Spleen (tissue), 11 donors: ENCODE data around the gene QRSL1. TPM values are rescaled to one million over a fixed set of nuclear protein-coding genes. Genes with fewer than 3 reads are reported as not detected.

Experiments used
- DNase-seq: peaks from one replicate; pipeline ENCODE4 v3.0.0-alpha.2; 2020
- H3K27ac ChIP-seq, 8 donors: fragments of 200-600 bp; sonication (generic) in 7 of 8; 1 replicate in 4 of 8; 2 replicates in 4 of 8; pipeline versions ENCODE4 v1.5.0 to v1.8.0; 2016 to 2021; ENCODE audit warnings: inconsistent platforms in 4 of 8, mild to moderate bottlenecking in 4 of 8, moderate library complexity in 1 of 8
- H3K27me3 ChIP-seq, 7 donors: fragments of 200-600 bp; sonication (generic) in 6 of 7; replicated peaks in 1 of 7; 1 replicate in 4 of 7; 2 replicates in 3 of 7; pipeline versions ENCODE4 v1.5.0 to v1.8.0; 2016 to 2021; ENCODE audit warnings: inconsistent platforms in 3 of 7, mild to moderate bottlenecking in 1 of 7
- H3K36me3 ChIP-seq, 6 donors: fragments of 200-600 bp; sonication (generic) in 5 of 6; 1 replicate in 4 of 6; 2 replicates in 2 of 6; pipeline versions ENCODE4 v1.5.0 to v1.8.0; 2016 to 2021; ENCODE audit warnings: inconsistent platforms in 2 of 6
- H3K4me1 ChIP-seq, 6 donors: fragments of 200-600 bp; sonication (generic) in 5 of 6; 1 replicate in 3 of 6; 2 replicates in 3 of 6; pipeline versions ENCODE4 v1.5.0 to v1.8.0; 2016 to 2021; ENCODE audit warnings: inconsistent platforms in 3 of 6
- H3K4me3 ChIP-seq, 8 donors: fragments of 200-600 bp; sonication (generic) in 7 of 8; 1 replicate in 4 of 8; 2 replicates in 4 of 8; pipeline versions ENCODE4 v1.5.0 to v1.8.0; 2016 to 2021; ENCODE audit warnings: inconsistent platforms in 4 of 8, mild to moderate bottlenecking in 4 of 8, moderate library complexity in 2 of 8
- H3K9me3 ChIP-seq, 8 donors: fragments of 200-600 bp; sonication (generic) in 7 of 8; 1 replicate in 4 of 8; 2 replicates in 4 of 8; pipeline versions ENCODE4 v1.5.0 to v1.8.0; 2016 to 2021; ENCODE audit warnings: inconsistent platforms in 4 of 8
- POLR2A ChIP-seq, 3 donors: fragments of 450-650 bp; IDR thresholded peaks; one replicate each; pipeline ENCODE4 v1.5.1; 2017; ENCODE audit warnings: antibody characterized with exemption in 3 of 3, mild to moderate bottlenecking in 1 of 3
- POLR2AphosphoS5 ChIP-seq, 3 donors: sonication (generic); formaldehyde crosslinking; IDR thresholded peaks; one replicate each; pipeline ENCODE4 v1.5.1; 2017; ENCODE audit warnings: antibody characterized with exemption in 3 of 3
- WGBS, 5 donors: extraction: QIAGEN DNeasy Blood & Tissue Kit in 3 of 5; methylation state at CpG; one replicate each; pipeline versions ENCODE4 v1.1.5 to v1.1.7; 2013 to 2018; 5-methylcytosine and 5-hydroxymethylcytosine counted together
- intact Hi-C: fragments of 100-400 bp; cut with DNase I; formaldehyde crosslinking; loops from one replicate; pipeline ENCODE4 v1.15.0; 2023; ENCODE audit warnings: low total_unique reads
- polyA plus RNA-seq, 3 donors: library from polyadenylated mRNA; stranded (reverse); fragments of 200-250 nt; gene quantifications; one replicate each; pipeline ENCODE4 v1.2.1, GENCODE V29; 2013
- total RNA-seq, 7 donors: library from RNA; depleted of rRNA in 3 of 7; stranded (reverse); fragments of >200 nt in 3 of 7; fragmentation: NEBNext Ultra II Directional in 4 of 7; extraction: Animal tissue kit (Norgen Biotek cat#: 25700) in 4 of 7; gene quantifications; one replicate each; pipeline versions ENCODE4 v1.1.0 to v1.2.1, GENCODE V29; 2016 to 2021
- TF ChIP-seq, protein P1 (sequence below), 11 experiments: fragments of 200-600 bp in 7 of 11; fragments of 450-650 bp in 4 of 11; sonication (generic) in 4 of 11; IDR thresholded peaks in 8 of 11; conservative IDR thresholded peaks in 3 of 11; 1 replicate in 7 of 11; 2 replicates in 4 of 11; pipeline versions ENCODE4 v1.4.0 to v1.8.0; 2016 to 2021; ENCODE audit warnings: antibody characterized with exemption in 11 of 11, inconsistent platforms in 4 of 11, mild to moderate bottlenecking in 1 of 11
- donor health status: healthy with polysubstance abuse.
- donor health status: DM: no; HTN: no; CAD: no; lungs with moderate emphysema.
- donor health status: DM: no; HTN: no; CAD: no.
- donor health status: Bipolar disorder and iron deficiency.
- donor health status: healthy.
- donor health status: DM: no; HTN: no; CAD: no.
- donor health status: DM: yes; HTN: yes; CAD: no.

QRSL1 gene
- total and polyA plus RNA-seq, 10 donors, result 16.4 to 27.9 (median 20.7) TPM

DNA sequence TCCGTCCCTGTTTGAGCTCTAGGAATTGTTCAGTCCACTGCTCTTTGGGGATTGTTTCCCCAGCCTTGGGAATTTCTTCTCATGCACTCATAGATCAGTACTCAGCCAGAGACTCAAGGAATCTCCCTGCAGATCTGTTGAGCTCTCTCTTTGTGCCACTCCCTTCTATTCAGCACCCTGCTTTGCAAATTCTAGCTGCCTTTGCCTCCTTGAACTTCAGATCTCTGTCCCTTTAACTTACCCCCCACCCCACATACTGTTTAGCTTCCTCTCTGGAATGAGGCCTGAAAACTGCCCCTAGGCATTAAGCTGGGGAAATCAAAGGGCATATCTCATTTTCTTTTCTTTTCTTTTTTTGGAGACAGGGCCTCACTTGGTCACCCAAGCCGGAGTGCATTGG is 30.5 kb downstream of the QRSL1 start:
- TF ChIP-seq, protein P1, sequence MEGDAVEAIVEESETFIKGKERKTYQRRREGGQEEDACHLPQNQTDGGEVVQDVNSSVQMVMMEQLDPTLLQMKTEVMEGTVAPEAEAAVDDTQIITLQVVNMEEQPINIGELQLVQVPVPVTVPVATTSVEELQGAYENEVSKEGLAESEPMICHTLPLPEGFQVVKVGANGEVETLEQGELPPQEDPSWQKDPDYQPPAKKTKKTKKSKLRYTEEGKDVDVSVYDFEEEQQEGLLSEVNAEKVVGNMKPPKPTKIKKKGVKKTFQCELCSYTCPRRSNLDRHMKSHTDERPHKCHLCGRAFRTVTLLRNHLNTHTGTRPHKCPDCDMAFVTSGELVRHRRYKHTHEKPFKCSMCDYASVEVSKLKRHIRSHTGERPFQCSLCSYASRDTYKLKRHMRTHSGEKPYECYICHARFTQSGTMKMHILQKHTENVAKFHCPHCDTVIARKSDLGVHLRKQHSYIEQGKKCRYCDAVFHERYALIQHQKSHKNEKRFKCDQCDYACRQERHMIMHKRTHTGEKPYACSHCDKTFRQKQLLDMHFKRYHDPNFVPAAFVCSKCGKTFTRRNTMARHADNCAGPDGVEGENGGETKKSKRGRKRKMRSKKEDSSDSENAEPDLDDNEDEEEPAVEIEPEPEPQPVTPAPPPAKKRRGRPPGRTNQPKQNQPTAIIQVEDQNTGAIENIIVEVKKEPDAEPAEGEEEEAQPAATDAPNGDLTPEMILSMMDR (IDR thresholded peaks at IDR 0.05 in 8 of 11, conservative IDR thresholded peaks at IDR 0.05 in 3 of 11), result no peak
- TF ChIP-seq POLR2AphosphoS5 (IDR thresholded peaks at IDR 0.05) (no peak), POLR2A (IDR thresholded peaks at IDR 0.05) (no peak)
- 95 to 97% (median 96%) methylated on average over 2 of the region's 2 CpGs for WGBS, 5 donors
- peaks cover 13 to 100% (median 71%) of the 10 kb centered on the region in 6 donors for H3K36me3 ChIP-seq

DNA sequence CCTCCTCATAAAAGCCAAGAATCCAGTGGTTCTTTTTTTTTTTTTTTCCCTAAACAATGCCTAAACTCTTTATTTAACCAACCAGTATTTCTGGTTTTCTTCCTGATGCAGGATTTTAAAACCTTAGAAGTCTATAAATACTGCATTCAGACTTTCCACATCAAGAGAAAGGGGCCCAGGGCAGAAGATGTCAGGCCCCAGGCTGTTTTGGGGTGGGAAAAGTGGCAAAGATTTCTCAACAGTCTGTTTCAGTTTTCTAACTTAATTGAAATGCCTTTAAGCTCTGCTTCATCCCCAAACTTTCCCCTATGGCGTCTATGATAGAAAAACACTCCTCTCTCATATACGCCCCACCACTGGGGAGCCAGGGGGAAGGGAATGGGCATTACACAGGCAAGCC is 33.1 kb downstream of the QRSL1 start:
- Histone ChIP-seq H3K9me3 (peaks cover 3 to 20% (median 16%) of the 10 kb centered on the region in 8 donors), H3K27ac (no peak overlapping the region), H3K27me3 (no peaks in the 10 kb centered on the region), H3K4me3 (no peak overlapping the region), H3K4me1 (peaks cover 0 to 30% (median 14%) of the 10 kb centered on the region in 6 donors), H3K36me3 (peaks cover 2 to 98% (median 49%) of the 10 kb centered on the region in 6 donors)
- TF ChIP-seq POLR2AphosphoS5 (IDR thresholded peaks at IDR 0.05), result no peak
- TF ChIP-seq, protein P1 (IDR thresholded peaks at IDR 0.05 in 8 of 11, conservative IDR thresholded peaks at IDR 0.05 in 3 of 11), result no peak
- TF ChIP-seq POLR2A (IDR thresholded peaks at IDR 0.05), result no peak
- DNase-seq, result no peak
- 86 to 97% (median 93%) methylated on average over 2 of the region's 2 CpGs for WGBS, 5 donors
- intact Hi-C loops, result no loop called here

More for the DNA sequence above, 30.5 kb downstream of the QRSL1 start:
- H3K27ac ChIP-seq, result no peak overlapping the region
- no peak overlapping the region for H3K4me3 ChIP-seq
- H3K9me3 ChIP-seq, result peaks cover 3 to 22% (median 19%) of the 10 kb centered on the region in 8 donors
- peaks cover 0 to 9% (median 0%) of the 10 kb centered on the region in 6 donors for H3K4me1 ChIP-seq
- DNase-seq, result no peak
- no peaks in the 10 kb centered on the region for H3K27me3 ChIP-seq
- intact Hi-C loops, result no loop called here

DNA sequence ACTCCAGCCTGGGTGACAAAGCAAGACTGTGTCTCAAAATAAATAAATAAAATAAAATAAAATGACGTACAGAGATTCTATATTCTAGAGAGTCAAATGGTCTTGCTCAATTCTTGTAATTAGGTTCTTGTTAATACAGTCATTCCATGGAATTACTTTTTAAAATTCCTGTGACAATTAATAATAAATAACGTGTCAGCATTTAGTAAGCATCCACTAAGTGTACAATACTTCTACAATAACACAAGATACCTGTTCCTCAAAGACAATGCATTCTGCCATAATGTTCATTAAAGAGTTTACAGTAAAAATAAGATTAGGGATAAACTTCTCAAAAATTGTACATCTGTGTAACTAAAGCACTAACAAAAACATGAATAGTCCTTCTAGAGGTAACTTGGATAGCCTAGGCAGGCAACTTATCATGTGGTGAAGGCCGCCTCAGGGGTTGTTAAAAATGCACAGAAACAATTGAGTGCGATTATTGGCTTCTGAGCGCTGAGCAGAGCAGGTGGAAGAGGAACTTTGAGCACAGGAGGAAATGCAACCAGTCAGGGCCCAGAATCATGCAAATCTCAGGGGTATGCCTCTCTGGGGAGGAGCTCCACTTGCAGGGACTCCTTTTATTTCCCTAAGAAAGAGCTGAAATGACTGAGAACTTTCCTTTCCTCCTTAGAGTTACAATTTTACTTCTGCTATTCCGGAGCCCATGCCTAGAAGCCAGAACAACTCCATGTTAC is 37.1 kb downstream of the QRSL1 start:
- TF ChIP-seq, protein P1 (IDR thresholded peaks at IDR 0.05 in 8 of 11, conservative IDR thresholded peaks at IDR 0.05 in 3 of 11), result no peak
- peak in 1 of 3 donors; percentile 65 for TF ChIP-seq POLR2AphosphoS5 (IDR thresholded peaks at IDR 0.05)
- H3K36me3 ChIP-seq, result peaks cover 0 to 58% (median 22%) of the 10 kb centered on the region in 6 donors
- H3K9me3 ChIP-seq, result no peaks in the 10 kb centered on the region
- H3K4me3 ChIP-seq, result peak overlapping the region in 1 of 8 donors; percentile 8
- no peak for DNase-seq
- H3K4me1 ChIP-seq, result peaks cover 0 to 35% (median 14%) of the 10 kb centered on the region in 6 donors
- H3K27ac ChIP-seq, result peak overlapping the region in 7 of 8 donors; percentile 17 to 68 (median 51)
- intact Hi-C loops, result no loop called here
- H3K27me3 ChIP-seq, result no peaks in the 10 kb centered on the region
- WGBS, 5 donors, result 54 to 69% (median 64%) methylated on average over 6 of the region's 6 CpGs

DNA sequence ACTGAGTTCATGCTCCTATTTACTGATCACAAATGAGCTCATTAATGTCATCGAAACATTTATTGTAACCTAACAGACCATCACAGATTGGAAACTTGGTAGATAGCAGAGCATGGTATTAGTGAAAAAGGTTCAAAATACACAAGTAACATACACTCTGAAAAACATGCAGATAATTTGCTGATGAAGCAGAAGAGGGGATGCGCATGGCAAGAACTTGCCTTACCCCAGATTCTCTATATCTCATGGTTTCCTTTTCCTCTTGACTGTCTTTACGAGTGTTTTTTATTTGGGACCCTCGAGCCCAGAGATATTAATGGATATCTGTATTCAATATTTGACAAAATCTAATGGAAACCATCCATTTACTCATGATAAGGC is 37.6 kb downstream of the QRSL1 start:
- peak overlapping the region in 7 of 8 donors; percentile 17 to 68 (median 51) for H3K27ac ChIP-seq
- WGBS, 5 donors, result 87 to 91% (median 88%) methylated on average over 4 of the region's 4 CpGs
- H3K9me3 ChIP-seq, result no peaks in the 10 kb centered on the region
- peaks cover 0 to 52% (median 20%) of the 10 kb centered on the region in 6 donors for H3K36me3 ChIP-seq
- no peak for DNase-seq
- intact Hi-C loops, result no loop called here
- H3K4me1 ChIP-seq, result peaks cover 0 to 35% (median 14%) of the 10 kb centered on the region in 6 donors
- no peak for TF ChIP-seq POLR2AphosphoS5 (IDR thresholded peaks at IDR 0.05)
- no peak for TF ChIP-seq POLR2A (IDR thresholded peaks at IDR 0.05)
- TF ChIP-seq, protein P1 (IDR thresholded peaks at IDR 0.05 in 8 of 11, conservative IDR thresholded peaks at IDR 0.05 in 3 of 11), result no peak
- H3K4me3 ChIP-seq, result peak overlapping the region in 1 of 8 donors; percentile 8
- no peaks in the 10 kb centered on the region for H3K27me3 ChIP-seq
